HG03565 (cell line): ENCODE results near the gene PDE3A.
"Not testable (repeated sequence)": the region's sequence is repeated elsewhere in the genome, so short reads cannot be mapped to it uniquely, and the experiment has no call there.

Experiments used
- ATAC-seq: cut with Tn5 transposase; IDR thresholded peaks from one replicate; pipeline ENCODE4 v1.9.1; 2021; ENCODE audit warnings: mild to moderate bottlenecking, moderate library complexity; ENCODE audit not compliant: unreplicated experiment

Gene PDE3A

DNA sequence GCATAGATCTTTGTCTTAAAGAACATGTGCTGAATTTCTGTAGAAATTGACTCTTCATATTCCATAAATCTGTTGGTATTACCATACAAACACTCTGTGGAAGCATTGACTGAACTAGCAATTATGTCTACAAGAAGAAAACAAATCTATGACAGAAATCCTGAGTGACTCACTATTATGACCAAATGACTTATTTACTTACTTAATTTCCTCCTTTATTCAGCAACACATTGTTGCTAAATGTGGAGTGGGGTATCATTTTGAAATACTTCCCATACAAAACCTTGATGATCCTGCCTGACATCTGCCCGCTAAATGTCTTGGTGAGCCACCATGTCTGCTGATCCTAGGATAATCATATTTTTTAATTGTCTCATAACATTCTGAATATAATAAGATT lies 227.7 kb downstream of the PDE3A start:
- ATAC-seq, result no peak

DNA sequence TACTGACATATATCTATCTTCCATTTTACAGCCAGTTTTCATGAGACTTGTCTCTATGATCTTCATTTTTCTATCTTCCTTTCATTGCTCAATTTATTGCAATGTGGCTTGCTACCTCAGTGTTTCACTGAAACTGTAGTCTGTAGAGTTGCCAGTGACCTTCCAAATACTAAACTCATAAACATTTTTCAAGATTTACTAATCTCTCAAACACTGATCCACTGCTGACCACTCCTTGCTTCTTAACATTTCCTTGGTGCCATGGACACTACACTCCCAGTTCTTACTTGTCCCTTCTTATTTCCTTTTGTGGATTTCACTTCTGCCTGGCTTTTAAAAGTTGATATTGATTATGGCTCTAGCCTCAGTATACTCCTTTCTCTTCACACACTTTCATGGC lies 231.4 kb downstream of the PDE3A start:
- ATAC-seq, result no peak

DNA sequence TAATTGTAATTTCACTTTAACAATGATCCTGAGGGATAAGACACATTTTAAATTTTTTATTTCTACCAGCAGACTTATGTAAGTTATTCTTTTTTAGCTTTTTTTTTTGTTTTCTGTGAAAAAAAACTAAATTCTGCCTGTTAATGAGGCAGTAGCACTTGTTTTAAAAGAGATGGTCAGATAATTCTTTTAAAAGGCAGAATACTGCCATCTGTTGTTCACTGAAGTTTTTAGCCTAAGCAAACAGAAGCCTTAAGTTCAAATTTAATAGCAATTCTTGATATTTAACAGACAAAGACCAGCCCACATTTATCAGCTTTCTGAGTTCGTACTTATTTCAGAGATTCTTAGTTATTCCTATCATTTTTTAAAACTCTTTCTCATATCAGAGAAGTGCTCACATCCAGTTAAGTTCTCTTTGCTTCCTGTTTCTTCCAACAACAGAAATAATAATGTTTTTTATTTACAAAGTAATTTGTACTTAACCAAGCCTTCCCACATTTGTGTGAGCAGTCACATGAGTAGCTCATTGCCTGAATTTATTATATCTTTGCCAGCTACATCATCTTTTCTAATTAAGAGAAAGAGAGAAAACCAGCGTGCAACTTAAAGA lies 233.4 kb downstream of the PDE3A start:
- ATAC-seq, result no peak

DNA sequence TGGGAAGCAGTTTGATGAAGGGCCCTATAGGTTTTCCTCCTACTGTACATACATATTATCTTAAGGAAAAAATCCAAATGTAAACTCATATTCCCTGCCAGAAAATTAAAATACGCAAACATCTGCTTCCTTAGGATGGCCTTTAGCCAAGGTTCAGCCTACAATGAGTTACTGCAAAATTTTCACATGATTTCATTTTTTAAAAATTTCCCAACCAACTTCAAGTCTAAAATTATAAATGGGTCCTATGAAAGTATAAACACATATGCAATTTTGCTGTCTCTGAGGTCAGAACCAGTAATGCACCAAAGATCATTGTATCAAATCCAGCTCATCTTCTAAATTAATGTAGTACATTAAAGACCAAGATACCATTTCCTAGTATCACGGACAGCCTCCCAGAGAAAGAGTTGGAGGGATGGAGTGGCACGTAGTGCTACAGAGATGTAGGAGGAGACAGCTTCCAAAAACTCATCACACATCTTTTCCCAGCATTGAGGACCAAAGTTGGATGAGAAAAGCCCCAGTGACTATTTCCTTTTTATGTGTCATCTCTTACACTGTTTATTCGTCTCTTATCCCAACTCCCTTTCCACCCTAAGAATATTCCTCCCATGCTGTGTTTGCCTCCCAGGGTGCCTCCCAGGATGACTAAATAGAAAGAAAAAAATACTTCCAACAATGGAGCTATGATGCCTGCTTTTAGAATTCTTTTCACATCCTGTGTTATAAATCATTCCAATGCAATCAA lies 234.5 kb downstream of the PDE3A start:
- no peak for ATAC-seq

DNA sequence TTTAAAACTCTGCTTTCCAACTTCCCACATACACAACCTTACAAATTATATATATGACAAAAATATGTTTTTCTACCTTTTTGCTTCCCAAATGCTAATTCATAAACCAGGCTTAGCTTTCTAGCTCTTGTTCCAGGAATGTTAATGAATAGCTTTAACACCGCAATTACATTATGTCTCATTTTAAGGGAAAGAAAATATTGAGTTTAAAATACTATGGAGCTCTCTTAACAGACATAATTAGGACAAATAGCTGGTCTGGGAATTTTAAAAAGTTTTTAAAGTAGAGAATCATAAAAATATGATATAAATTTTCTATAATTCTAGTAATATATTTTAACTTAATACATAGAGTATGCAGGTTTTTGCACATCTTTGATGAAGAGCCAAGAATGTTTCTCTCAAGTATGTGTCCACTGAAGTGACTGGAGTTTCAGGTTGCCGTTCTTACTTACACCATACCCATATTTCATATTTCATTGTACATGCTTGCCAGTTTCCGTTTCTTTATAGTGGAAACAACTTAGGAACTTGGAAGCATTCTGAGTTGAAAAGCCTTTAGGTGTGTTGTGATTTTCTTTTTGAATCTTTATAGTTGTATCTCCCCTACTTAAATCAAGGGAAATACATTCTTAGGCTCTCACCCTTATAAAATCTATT lies 236.2 kb downstream of the PDE3A start:
- no peak for ATAC-seq

DNA sequence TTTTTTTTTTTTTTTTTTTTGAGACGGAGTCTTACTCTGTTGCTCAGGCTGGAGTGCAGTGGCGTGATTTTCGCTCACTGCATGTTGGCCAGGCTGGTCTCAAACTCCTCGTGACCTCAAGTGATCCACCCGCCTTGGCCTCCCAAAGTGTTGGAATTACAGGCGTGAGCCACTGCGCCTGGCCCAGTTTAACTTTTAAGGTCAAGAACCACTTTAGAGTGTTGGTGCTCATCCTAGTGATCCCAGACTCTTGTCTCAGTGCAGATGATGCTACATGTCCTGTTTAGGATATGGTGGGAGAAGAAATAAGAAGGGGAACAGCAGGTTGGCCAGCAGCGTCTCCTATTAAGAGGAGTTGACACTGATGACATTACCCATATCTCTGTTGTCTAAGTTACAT lies 246.7 kb downstream of the PDE3A start:
- not testable (repeated sequence) for ATAC-seq

DNA sequence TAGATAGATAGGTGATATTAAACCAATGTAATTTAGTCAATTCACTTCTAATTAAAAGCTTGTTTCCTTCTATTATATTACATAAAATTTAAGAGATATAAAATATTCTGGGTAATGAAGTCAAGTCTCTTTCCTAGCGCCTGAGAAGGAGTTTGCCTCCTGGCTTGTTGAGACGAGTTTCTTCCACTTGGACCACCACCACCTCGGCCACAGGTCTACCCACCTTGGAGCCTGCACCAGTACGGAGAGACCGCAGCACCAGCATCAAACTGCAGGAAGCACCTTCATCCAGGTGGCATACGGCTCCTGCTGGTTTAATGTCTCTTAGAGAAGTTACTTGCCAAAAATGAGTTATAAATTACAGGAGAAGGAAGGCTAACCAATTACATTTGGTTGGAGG lies 247.8 kb downstream of the PDE3A start:
- ATAC-seq, result no peak

DNA sequence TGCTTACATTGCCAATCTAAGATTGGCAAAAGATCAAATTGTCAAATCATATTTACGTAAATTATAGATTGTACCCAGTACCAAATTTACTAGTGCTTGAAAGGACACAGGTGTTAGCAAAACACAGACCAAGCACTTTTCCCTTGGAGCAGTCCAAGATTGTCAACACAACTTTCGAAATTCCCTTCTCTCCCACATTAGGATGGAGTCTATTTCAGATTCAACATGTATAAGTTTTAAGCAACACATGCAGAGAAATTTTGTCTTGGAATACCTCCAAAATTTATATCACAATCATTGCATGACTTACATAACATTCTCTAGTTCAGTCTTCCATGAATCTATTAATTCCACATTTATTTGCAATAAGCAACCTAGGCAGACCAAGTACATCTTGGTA lies 251.9 kb downstream of the PDE3A start:
- ATAC-seq, result no peak

DNA sequence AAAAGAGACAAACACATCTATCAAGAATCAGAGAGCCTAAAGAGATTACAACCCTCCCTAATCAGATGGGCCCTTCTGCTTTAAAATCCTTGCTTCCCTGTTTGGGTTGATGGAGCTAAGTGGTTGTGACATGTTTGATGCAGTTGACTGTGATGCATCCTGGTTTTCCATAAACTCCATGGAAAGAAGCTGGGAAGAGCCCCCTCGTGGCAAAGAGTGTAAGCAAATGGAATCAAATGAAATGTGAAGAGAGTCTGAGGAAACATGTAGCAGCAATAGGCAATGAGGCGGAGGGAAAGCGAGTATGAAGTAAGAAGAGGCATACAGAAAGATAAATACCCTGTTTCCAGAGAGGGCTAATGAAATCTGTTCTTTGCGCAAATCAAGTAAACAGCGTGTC lies 256.4 kb downstream of the PDE3A start:
- ATAC-seq, result no peak

DNA sequence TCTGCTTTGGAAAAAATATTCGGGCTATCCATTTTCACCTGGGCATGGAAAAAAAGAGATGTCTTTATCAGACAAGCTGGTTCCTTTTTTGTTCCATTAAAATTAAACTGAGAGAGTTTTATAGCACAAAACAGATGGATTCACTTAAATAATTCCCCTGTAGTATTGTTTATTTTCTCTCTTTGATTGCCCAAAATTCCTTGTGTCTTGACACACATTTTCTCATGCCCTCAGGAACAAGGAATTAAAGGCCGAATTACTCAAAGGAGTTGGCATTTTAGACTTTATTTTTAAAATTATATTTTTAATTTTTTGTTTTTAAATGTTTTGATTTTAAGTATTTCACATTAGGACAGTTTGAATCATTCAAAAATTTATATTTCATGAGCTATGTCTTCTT lies 257.2 kb downstream of the PDE3A start:
- ATAC-seq, result no peak

DNA sequence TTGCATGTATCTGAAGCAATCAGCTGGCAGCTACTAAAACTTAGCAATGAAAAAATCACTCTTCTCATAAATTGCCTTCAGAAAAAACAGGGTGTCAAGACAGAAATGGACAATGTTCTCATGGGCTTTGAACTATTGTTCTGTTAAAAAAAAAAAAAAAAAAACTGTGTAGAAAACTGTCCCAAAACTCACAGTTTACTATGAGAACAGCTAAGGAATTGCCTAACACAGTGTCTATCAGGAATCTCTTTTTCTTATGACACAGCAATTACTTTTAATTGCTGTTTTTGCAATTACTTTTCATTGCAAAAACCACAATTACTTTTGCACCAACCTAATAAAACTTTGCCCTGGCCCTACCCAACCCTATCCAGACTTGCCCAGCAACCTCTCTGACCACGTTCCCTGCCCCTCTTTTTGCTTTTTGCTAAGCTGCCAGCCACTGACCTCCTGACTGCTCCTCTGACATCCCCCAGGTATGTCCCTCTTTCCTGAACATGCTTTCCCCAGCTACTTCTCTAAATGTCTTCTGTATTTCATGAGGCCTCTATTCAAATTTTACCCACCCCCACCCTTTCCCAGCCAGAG lies 258.8 kb downstream of the PDE3A start:
- no peak for ATAC-seq

DNA sequence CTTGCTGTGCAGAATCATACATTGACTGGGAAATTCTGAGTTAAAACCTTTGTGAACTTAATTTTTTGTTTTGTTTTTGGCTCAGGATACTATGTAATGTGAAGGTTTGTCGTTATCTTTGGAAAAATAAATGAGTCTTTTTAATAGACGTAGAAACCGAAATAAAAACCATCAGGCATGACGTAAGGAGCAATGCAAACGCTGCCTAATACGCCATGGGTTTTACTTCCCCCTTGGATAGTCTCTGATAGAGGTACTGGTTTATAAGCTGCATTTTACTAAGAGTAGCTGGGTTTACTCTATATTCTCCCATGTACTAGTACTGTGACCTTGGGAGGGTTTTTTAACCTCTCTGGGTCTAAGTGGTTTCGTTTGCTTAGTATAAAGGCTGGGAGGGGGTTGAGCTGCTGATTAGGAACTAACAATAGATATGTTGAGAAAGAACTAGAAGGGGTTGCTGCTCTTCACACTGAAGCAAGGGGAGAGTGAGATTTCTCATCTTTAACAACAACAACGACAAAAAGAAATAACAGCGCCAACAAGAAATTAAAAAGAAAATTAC lies 260.0 kb downstream of the PDE3A start:
- no peak for ATAC-seq

DNA sequence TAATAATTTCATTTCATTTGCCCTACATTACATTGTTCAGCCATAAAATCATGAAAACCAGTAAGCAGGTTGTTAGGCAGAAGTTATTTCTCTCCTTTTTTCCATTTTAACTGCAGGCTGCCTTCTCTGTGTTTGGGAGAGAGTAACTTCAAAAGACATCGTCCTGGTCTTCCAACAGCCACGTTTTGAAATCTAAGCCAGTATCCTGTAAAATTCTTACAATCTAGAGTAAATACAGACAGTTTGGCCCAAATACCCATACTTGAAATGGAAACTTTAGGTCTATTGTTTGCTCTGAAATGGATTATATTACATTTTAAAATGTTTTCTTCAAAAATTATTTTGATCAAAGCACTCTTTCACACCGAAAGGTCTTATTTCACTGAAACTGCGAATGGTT lies 260.7 kb downstream of the PDE3A start:
- ATAC-seq, result no peak

DNA sequence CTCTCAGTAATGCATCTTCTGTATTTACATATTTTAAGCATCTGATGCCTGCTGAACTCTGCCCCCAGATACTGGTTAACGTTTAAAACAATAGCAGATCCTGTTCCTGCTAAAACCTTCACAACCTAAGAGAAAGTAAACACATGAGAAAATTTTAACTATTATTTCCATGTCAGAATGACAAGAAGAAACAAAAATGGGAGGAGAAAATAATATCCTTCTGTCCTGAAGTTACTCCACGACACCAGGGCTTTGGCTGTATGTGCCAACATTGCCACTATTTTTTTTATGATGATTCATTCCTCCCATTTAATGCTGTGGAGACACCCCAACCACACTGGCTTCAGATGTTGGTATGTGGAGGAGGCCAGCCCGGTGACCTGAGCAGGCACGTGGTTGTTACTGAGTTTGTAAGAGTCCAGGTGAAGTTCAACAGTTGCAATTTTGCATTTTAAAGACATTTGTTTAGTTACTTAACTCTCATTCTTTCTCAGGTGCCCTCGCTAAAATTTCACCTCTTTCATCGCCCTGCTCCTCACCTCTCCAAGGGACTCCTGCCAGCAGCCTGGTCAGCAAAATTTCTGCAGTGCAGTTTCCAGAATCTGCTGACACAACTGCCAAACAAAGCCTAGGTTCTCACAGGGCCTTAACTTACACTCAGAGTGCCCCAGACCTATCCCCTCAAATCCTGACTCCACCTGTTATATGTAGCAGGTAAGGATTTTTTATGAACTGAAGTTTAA lies 261.2 kb downstream of the PDE3A start:
- no peak for ATAC-seq

DNA sequence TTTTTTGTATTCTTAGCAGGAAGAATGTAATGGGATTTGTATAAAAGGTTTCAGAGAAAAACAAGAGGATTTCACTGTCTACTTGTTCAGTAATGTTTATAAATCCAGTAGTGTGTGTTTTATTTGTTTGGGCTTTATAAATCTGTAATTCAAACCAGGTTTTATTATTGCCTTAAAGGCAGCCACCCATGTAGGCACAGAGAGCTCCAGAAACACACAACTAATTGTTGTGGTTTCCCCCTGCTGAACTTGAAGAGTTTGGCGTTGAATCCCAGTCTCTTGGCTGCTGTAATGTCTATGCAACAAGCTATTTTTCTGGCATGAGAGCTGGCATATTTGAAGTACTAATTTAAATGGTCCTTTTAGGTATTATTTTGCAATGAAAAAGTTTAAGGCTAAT lies 263.4 kb downstream of the PDE3A start:
- no peak for ATAC-seq

DNA sequence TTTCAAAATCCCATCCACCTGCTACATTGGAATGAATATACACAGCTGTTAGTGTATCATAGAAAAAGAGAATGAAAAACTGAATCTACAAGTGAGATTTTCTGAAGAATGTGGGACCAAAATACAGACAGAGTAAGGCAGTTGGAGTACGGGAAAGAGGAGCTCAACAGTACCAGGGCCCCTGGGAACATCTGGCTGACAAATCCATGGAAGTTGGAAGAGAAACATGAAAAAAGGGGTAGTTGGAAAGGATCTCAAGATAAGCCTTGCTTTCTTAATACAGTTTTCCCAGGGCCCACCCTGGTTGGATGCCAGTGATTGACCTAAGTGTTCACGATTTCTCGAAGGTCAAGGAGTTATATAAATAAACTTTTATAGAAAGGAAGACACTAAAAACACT lies 272.8 kb downstream of the PDE3A start:
- ATAC-seq, result no peak

DNA sequence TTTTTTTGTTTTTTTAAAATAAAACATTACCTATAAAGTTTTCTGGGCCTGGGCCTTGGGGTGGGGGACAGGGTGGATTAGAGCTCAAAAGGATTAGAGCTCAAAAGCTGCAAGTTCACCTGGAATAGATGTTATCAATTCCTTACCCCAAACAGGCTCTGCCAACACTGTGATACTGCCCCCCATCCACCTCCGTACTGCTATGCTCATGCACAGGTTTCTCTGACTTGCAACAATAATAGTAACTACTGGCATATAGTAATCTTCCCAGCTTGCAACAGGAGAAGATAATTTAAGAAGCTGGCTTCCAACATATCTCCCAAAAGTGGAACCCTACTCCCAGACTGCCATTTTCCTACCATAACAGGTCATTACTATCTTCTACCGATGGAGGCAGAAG lies 275.5 kb downstream of the PDE3A start:
- ATAC-seq, result no peak

DNA sequence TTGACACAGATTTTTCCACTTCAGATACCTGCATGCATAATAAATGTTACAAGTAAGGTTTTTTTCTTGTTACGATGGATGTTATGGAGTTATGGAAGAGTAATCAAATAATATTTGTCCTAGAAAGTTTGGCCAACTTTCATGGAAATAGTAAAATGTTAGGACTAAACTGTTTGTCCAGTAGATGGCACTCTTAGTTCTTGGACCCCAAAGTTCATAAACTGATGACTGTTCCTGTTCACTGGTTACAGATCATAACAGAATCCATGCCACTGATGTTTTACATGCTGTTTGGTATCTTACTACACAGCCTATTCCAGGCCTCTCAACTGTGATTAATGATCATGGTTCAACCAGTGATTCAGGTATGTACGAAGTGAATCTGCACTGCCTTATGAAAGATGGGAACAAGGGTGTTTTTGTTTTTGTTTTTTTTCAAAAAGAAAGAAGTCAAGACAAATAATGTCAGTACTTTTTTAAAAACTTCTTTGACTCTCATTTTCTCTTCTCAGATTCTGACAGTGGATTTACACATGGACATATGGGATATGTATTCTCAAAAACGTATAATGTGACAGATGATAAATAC lies 278.0 kb downstream of the PDE3A start:
- ATAC-seq, result no peak

DNA sequence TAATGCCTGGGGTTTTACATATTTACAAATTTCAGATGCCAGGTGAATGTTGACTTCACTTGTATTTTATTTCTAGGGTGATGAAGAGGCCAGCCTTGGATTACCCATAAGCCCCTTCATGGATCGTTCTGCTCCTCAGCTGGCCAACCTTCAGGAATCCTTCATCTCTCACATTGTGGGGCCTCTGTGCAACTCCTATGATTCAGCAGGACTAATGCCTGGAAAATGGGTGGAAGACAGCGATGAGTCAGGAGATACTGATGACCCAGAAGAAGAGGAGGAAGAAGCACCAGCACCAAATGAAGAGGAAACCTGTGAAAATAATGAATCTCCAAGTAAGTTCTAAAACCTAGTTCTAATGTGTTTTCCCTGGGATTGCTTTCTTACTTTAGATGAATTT lies 285.5 kb downstream of the PDE3A start:
- no peak for ATAC-seq

DNA sequence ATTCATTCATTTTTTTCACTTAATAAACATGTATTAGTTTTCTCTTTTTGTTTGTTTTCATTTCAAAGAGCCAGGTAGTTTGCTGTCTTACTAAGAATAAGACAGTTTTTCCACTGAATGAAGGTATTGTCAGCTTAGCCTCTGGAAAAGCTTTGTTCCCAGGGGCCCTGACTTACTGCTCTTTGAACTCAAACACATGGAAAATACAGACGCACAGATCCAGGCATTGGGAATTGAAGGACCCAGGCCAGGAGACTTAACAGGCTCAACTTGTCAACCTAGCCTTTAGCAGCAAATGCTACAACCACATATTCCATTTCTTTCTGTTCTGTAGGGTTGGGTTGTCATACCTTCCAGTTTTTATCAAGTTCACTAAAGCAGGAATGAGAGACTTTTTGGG lies 288.3 kb downstream of the PDE3A start:
- ATAC-seq, result no peak

DNA sequence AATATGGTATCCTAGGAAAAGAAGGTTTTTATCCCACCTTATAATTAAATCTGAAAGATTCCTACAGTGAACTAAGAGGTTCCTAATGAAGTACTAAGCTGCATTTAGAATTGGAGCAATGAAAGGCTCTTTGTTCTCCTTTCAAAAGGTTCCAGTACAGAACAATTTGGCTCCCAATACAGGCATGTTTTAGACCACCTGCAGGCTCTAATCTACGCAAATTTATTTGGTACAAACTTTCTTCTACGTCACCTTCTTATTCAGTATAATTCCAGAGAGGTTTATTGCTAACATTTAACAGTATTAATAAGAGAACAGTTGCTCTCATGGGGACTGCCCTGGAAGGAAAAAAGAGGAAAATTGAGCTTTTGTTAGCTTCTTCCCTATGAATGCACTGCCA lies 289.2 kb downstream of the PDE3A start:
- no peak for ATAC-seq
